Heart right ventricle (tissue), 16 donors: ENCODE measurements around the gene MACROD2. TPM values are rescaled to one million over a fixed set of nuclear protein-coding genes. Genes with fewer than 3 reads are reported as not detected.

Experiments used
- ATAC-seq, 8 donors: fragments of 200-7000 bp; cut with Tn5 transposase; one replicate each; pipeline ENCODE4 v1.9.1; 2020; ENCODE audit warnings: mild to moderate bottlenecking in 8 of 8, moderate library complexity in 8 of 8, moderate number of reproducible peaks in 1 of 8
- DNase-seq, 2 donors: peaks; one replicate each; pipeline ENCODE4 v3.0.0-alpha.2; 2020
- H3K27ac ChIP-seq, 10 donors: fragments of 200-600 bp; sonication (generic) in 2 of 10; one replicate each; pipeline versions ENCODE4 v1.5.0 to v1.8.0; 2020 to 2022; ENCODE audit warnings: mild to moderate bottlenecking in 3 of 10
- H3K27me3 ChIP-seq, 7 donors: fragments of 200-600 bp; one replicate each; pipeline ENCODE4 v1.8.0; 2021 to 2022; ENCODE audit warnings: mild to moderate bottlenecking in 2 of 7
- H3K36me3 ChIP-seq, 9 donors: fragments of 200-600 bp; sonication (generic) in 1 of 9; one replicate each; pipeline versions ENCODE4 v1.5.0 to v1.8.0; 2020 to 2022; ENCODE audit warnings: mild to moderate bottlenecking in 2 of 9
- H3K4me1 ChIP-seq, 9 donors: fragments of 200-600 bp; sonication (generic) in 1 of 9; one replicate each; pipeline versions ENCODE4 v1.5.0 to v1.8.0; 2020 to 2022; ENCODE audit warnings: mild to moderate bottlenecking in 4 of 9
- H3K4me3 ChIP-seq, 10 donors: fragments of 200-600 bp; sonication (generic) in 2 of 10; one replicate each; pipeline versions ENCODE4 v1.5.0 to v1.8.0; 2020 to 2022; ENCODE audit warnings: mild to moderate bottlenecking in 7 of 10, moderate library complexity in 2 of 10
- H3K9me3 ChIP-seq, 11 donors: fragments of 200-600 bp in 10 of 11; sonication (generic) in 2 of 11; one replicate each; pipeline versions ENCODE4 v1.5.0 to v1.8.0; 2013 to 2022; ENCODE audit warnings: mild to moderate bottlenecking in 2 of 11, control low read depth in 1 of 11, moderate library complexity in 1 of 11
- WGBS, 2 donors: extraction: QIAGEN DNeasy Blood & Tissue Kit; methylation state at CpG; one replicate each; pipeline ENCODE4 v1.1.7; 2013; ENCODE audit warnings: inconsistent platforms in 1 of 2; 5-methylcytosine and 5-hydroxymethylcytosine counted together
- intact Hi-C, 10 donors: fragments of 100-400 bp; cut with DNase I; formaldehyde crosslinking; loops; one replicate each; pipeline versions ENCODE4 v1.11.1 to v1.14.2; 2022
- polyA plus RNA-seq, 2 donors: library from polyadenylated mRNA; stranded (reverse); fragments of 200-250 nt; gene quantifications; one replicate each; pipeline ENCODE4 v1.2.3, GENCODE V29; 2013
- total RNA-seq, 10 donors: library from RNA; stranded (reverse); fragmentation: NEBNext Ultra II Directional in 3 of 10; extraction: Animal tissue kit (Norgen Biotek cat#: 25700) in 3 of 10; gene quantifications; one replicate each; pipeline versions ENCODE4 v1.2.1 to v1.2.4, GENCODE V29; 2021 to 2023
- TF ChIP-seq, protein P1 (sequence below), 9 donors: fragments of 200-600 bp; sonication (generic) in 2 of 9; IDR thresholded peaks; one replicate each; pipeline versions ENCODE4 v1.5.0 to v1.8.0; 2021 to 2022; ENCODE audit warnings: antibody characterized with exemption in 9 of 9, mild to moderate bottlenecking in 5 of 9, moderate library complexity in 1 of 9
- donor health status: Arrhythmogenic right ventricular cardiomyopathy.
- donor health status: ischemic (EF 13 %, LVEDD 7.1; RV severe dilation, severe dysfunction).
- donor health status: healthy with polysubstance abuse.
- donor health status: DM: no; HTN: yes; CAD: no.
- donor health status: DM: no; HTN: no; CAD: no.
- donor health status: ischemic (EF 25% LVEDD 6.9; RV normal size, moderate dysfunction).
- donor health status: ischemic (EF 25% LVEDD 5.7; RV mildly dilated, moderate dysfunction).
- donor health status: healthy.
- donor health status: DM: yes; HTN: yes; CAD: no.
- donor health status: Ischemic cardiomyopathy.
- donor health status: ischemic (EF 35%, LVEDD 5.7; RV mildly dilated, moderate dysfunction).
- donor health status: nonischemic (EF 11% LVEDD 7.7; RV severe dilation, severe dysfunction).
- donor health status: DM: yes; HTN: yes; CAD: no.
- donor health status: PGD.
- donor health status: ischemic (EF 29% LVEDD 5.4; RV normal size, mild dysfunction).
- donor health status: nonischemic (EF 23%, LVEDD 6.1; RV moderate dilation, normal function).

MACROD2 gene
- total and polyA plus RNA-seq, 12 donors = 0.28 to 6.4 (median 4.1) TPM

DNA sequence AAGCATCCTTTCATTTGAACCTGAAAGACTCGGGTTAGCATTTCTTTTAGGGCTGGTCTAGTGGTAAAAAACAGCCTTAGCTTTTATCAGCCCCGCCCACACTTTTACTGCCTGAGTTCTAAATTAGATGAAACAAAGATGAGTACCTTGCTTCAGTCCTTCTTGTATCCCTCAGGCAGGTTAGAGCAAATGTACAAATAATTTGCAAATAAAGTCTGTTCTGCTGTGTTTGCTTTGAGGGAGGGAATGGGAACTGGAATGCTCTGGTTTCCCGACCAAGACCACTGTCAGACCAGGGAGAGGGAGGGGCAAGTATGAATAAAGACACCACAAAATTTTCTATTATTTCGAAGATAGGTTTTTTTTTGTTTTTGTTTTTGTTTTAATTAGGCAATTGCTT lies 427.6 kb downstream of the MACROD2 start:
- Histone ChIP-seq H3K4me1 (no peaks in the 10 kb centered on the region), H3K9me3 (no peaks in the 10 kb centered on the region), H3K27me3 (no peaks in the 10 kb centered on the region), H3K4me3 (no peak overlapping the region), H3K27ac (no peak overlapping the region), H3K36me3 (no peaks in the 10 kb centered on the region)
- ATAC-seq (no peak), DNase-seq (no peak)
- intact Hi-C loops = no loop called here
- WGBS, 2 donors = 72 to 78% methylated on average over 4 of the region's 4 CpGs
- TF ChIP-seq, protein P1, sequence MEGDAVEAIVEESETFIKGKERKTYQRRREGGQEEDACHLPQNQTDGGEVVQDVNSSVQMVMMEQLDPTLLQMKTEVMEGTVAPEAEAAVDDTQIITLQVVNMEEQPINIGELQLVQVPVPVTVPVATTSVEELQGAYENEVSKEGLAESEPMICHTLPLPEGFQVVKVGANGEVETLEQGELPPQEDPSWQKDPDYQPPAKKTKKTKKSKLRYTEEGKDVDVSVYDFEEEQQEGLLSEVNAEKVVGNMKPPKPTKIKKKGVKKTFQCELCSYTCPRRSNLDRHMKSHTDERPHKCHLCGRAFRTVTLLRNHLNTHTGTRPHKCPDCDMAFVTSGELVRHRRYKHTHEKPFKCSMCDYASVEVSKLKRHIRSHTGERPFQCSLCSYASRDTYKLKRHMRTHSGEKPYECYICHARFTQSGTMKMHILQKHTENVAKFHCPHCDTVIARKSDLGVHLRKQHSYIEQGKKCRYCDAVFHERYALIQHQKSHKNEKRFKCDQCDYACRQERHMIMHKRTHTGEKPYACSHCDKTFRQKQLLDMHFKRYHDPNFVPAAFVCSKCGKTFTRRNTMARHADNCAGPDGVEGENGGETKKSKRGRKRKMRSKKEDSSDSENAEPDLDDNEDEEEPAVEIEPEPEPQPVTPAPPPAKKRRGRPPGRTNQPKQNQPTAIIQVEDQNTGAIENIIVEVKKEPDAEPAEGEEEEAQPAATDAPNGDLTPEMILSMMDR (IDR thresholded peaks at IDR 0.05) = no peak

DNA sequence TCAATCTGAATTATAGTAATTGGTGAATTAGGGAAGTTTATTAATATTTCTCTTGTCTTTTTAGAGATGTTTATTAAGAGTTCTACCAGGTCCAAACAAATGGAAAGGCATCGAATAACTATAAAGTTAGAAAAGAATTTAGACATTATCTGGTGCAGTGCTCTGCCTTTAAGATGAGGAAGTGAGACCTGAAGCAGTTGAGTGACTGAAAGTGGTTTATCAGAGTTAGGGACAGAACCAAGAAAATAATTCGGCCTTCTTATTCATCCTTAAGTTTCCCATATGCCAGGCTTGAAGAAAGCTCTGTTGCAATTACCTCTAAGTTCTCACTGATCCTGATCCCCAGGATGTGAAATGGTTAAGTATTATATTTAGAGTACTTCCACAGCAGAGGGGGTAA lies 436.3 kb downstream of the MACROD2 start:
- Histone ChIP-seq H3K27ac (no peak overlapping the region), H3K4me1 (no peaks in the 10 kb centered on the region), H3K27me3 (no peaks in the 10 kb centered on the region), H3K9me3 (peaks cover 0 to 4% (median 0%) of the 10 kb centered on the region in 11 donors), H3K36me3 (no peaks in the 10 kb centered on the region), H3K4me3 (no peak overlapping the region)
- ATAC-seq = no peak
- intact Hi-C loops = no loop called here
- TF ChIP-seq, protein P1 (IDR thresholded peaks at IDR 0.05) = no peak
- DNase-seq = no peak
- 44 to 64% methylated on average over 2 of the region's 2 CpGs for WGBS, 2 donors

DNA sequence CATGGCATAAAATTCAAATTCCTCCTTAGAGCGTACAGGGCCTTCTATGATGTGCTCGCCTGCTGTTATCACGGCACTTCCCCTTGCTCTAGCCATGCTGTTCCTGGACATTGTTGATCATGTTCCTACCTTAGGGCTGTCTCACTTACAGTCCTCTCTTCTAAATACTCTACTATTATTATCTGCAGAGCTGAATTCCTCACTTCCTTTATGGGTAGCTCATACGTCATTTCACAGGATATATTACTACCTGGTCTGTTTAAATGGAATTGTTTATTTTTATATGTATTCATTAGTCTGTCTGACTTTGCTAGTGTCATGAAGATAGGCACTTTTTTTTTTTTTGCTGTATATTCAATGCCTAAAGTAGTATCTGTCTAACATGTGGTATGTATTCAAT lies 436.8 kb downstream of the MACROD2 start:
- H3K27ac ChIP-seq = no peak overlapping the region
- no peak overlapping the region for H3K4me3 ChIP-seq
- no peaks in the 10 kb centered on the region for H3K27me3 ChIP-seq
- 57 to 60% methylated on average over 4 of the region's 4 CpGs for WGBS, 2 donors
- ATAC-seq (no peak), DNase-seq (no peak)
- TF ChIP-seq, protein P1 (IDR thresholded peaks at IDR 0.05) = no peak
- no peaks in the 10 kb centered on the region for H3K36me3 ChIP-seq
- intact Hi-C loops = no loop called here
- H3K9me3 ChIP-seq = peaks cover 0 to 4% (median 0%) of the 10 kb centered on the region in 11 donors
- H3K4me1 ChIP-seq = no peaks in the 10 kb centered on the region

DNA sequence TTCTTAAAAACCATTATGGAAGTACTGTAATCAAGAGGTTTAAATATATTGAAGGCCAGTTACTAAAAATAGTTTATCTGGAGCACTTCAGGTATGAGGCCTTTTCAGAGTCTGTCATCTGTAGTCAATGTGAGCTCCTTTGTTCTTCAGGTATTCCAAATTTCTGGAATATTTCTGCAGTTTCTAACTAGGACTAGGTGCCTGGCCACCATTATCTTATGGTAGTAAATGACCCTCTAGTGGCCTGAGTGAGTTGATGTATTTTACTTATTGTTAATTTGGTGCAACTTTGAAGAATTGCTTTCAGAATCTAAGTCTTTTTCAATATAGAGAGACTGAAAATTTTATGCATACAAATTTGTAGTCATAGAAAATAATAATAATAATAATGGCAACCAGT lies 437.3 kb downstream of the MACROD2 start:
- no peaks in the 10 kb centered on the region for H3K36me3 ChIP-seq
- DNase-seq = no peak
- no peak overlapping the region for H3K4me3 ChIP-seq
- TF ChIP-seq, protein P1 (IDR thresholded peaks at IDR 0.05) = no peak
- no peaks in the 10 kb centered on the region for H3K4me1 ChIP-seq
- H3K27ac ChIP-seq = no peak overlapping the region
- no peak for ATAC-seq
- intact Hi-C loops = no loop called here
- peaks cover 0 to 4% (median 0%) of the 10 kb centered on the region in 11 donors for H3K9me3 ChIP-seq
- no peaks in the 10 kb centered on the region for H3K27me3 ChIP-seq
